ENCODE measurements around the gene AFM. TPM values are rescaled to one million over a fixed set of nuclear protein-coding genes. Genes with fewer than 3 reads are reported as not detected.
A peak's percentile ranks its signal among the peaks of the same experiment; 100 is the strongest.

AFM gene
- total RNA-seq, 1 donor from 2014 or later = not detected

DNA sequence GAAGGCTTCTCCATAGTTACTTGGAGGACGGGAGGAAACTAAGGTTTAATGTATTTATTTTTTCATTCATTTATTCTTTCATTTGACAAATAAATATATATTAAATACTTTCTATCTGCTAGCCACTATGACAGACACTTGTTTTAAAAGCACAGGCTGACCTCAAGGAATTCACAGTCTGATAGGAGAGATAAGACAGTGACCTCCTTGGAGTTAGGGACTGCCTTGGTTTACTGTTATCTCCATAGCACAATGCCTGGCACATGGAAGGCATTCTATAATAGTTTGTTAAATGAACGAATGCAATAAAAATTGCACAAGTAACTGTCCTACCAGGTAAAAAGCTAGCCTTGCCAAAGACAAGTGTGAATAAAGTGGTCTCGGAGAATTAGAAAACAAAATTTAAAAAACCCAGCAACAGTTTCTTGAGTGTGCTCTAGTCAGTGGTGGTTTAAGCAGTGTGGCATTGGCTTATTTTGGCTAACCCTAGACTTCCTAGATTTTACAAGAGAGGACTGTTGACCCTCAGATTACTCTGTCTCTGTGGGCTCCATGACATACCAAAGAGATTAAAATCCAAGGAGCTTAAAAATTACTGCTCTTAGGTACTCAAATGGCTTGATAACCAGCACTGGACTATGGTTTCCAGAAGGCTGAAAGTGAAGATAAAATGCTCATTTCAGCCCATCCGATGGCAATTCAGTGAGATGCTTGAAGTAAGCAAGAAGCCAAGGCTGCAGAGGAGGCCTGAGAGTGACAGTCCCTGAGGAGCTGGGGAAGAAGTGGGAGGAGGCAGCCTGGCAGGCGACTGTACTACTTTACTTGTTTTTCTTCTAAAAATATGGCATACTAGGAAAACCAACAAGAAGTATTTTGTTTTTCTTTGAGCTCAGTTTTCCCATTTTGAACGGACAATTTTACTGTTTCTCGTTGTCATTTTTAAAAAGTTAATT lies 35.9 kb upstream of the AFM start:
- TF ChIP-seq CTCF (IDR thresholded peaks at IDR 0.05; ENCODE audit: insufficient read depth, low read length, severe bottlenecking) = no peak
- DNase-seq (ENCODE audit: low read depth) (no peak), FAIRE-seq (no peak)
- no peak overlapping the region for H3K4me3 ChIP-seq (ENCODE audit: low read depth, low read length)
- no peaks in the 10 kb centered on the region for H3K36me3 ChIP-seq (ENCODE audit: control insufficient read depth, insufficient read depth, low read length)
- peaks cover 1% of the 10 kb centered on the region for H3K27me3 ChIP-seq (ENCODE audit: control insufficient read depth, insufficient read depth, low read length)

- TF ChIP-seq CTCF (IDR thresholded peaks at IDR 0.05; ENCODE audit: insufficient read depth, low read length, severe bottlenecking) = peak; percentile 58
- Histone ChIP-seq H3K4me3 (ENCODE audit: low read depth, low read length) (no peak overlapping the region), H3K36me3 (ENCODE audit: control insufficient read depth, insufficient read depth, low read length) (no peaks in the 10 kb centered on the region), H3K27me3 (ENCODE audit: control insufficient read depth, insufficient read depth, low read length) (peaks cover 1% of the 10 kb centered on the region)
- DNase-seq (ENCODE audit: low read depth) (peak; percentile 65), FAIRE-seq (no peak)
Measured at GRCh38 chr4:73446336-73446938, 35.1 kb upstream of the AFM start.

- no peak overlapping the region for H3K4me3 ChIP-seq (ENCODE audit: low read depth, low read length)
- no peak for TF ChIP-seq CTCF (IDR thresholded peaks at IDR 0.05; ENCODE audit: insufficient read depth, low read length, severe bottlenecking)
- FAIRE-seq = no peak
- H3K27me3 ChIP-seq (ENCODE audit: control insufficient read depth, insufficient read depth, low read length) = peaks cover 1% of the 10 kb centered on the region
- no peaks in the 10 kb centered on the region for H3K36me3 ChIP-seq (ENCODE audit: control insufficient read depth, insufficient read depth, low read length)
- DNase-seq (ENCODE audit: low read depth) = peak; percentile 37
Measured at GRCh38 chr4:73447671-73448070, 33.9 kb upstream of the AFM start.

DNA sequence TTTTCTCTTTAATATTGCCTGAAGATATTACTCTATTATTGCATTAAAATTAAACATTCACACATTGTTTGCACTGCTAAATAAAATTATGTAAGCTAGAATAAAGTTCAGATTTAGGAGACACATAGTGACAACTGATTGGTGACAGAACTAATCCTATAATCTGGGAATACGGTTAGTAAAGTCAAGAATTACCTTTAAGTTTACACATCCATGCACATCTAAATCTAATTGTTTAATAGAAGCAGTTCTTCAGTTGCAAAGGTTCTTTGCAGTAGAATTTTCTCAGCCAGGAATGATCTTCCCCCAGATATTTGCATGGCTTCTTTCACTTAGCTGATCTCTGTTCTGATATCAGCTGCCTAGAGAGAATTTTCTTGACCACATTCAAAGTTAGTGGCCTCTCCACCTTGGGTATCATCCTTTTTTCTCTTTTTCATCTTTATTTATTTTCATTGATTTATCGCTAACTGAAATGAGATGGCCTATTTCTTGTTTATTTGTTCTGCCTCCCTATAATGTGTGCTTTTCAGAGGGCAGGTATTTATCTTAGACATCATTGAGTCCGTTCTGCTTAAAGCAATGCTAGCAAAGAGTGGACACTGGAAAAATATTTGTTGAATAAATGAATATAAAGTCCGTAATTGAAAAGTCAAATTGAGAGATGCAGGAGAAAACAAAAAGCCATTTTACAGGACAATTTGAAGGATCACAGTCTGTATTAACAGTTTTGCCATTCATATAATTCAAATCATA lies 32.9 kb upstream of the AFM start:
- Histone ChIP-seq H3K4me3 (ENCODE audit: low read depth, low read length) (no peak overlapping the region), H3K27me3 (ENCODE audit: control insufficient read depth, insufficient read depth, low read length) (no peaks in the 10 kb centered on the region), H3K36me3 (ENCODE audit: control insufficient read depth, insufficient read depth, low read length) (no peaks in the 10 kb centered on the region)
- TF ChIP-seq CTCF (IDR thresholded peaks at IDR 0.05; ENCODE audit: insufficient read depth, low read length, severe bottlenecking) = no peak
- DNase-seq (ENCODE audit: low read depth) = no peak
- FAIRE-seq = no peak

- FAIRE-seq (peak; percentile 36), DNase-seq (ENCODE audit: low read depth) (peak; percentile 73)
- no peak for TF ChIP-seq CTCF (IDR thresholded peaks at IDR 0.05; ENCODE audit: insufficient read depth, low read length, severe bottlenecking)
- H3K27me3 ChIP-seq (ENCODE audit: control insufficient read depth, insufficient read depth, low read length) = no peaks in the 10 kb centered on the region
- no peaks in the 10 kb centered on the region for H3K36me3 ChIP-seq (ENCODE audit: control insufficient read depth, insufficient read depth, low read length)
- no peak overlapping the region for H3K4me3 ChIP-seq (ENCODE audit: low read depth, low read length)
Measured at GRCh38 chr4:73450398-73451004, 31.0 kb upstream of the AFM start.
